RWPE2 (cell line): ENCODE measurements around the gene RAG1.

Experiments
- ATAC-seq: fragments of 200-7000 bp; cut with Tn5 transposase; 3 replicates; pipeline ENCODE4 v1.9.1; 2021; ENCODE audit warnings: low read depth
- DNase-seq: peaks from one replicate; pipeline ENCODE4 v3.0.0-alpha.2; 2020; ENCODE audit warnings: low spot score
- H3K27ac ChIP-seq: fragments of 450-650 bp; 2 replicates; pipeline ENCODE4 v1.5.1; 2017; ENCODE audit warnings: mild to moderate bottlenecking; ENCODE audit not compliant: poor library complexity, severe bottlenecking
- H3K27me3 ChIP-seq: fragments of 250-450 bp; sonication (Bioruptor Pico); 2 replicates; pipeline ENCODE4 v1.5.1; 2021; ENCODE audit warnings: mild to moderate bottlenecking, moderate library complexity; ENCODE audit not compliant: insufficient read depth, poor library complexity, severe bottlenecking
- H3K36me3 ChIP-seq: fragments of 250-450 bp; sonication (Bioruptor Pico); 2 replicates; pipeline ENCODE4 v1.5.1; 2020; ENCODE audit warnings: low read depth, mild to moderate bottlenecking, moderate library complexity
- H3K4me1 ChIP-seq: fragments of 250-450 bp; sonication (Bioruptor Pico); 2 replicates; pipeline ENCODE4 v1.5.1; 2021; ENCODE audit warnings: mild to moderate bottlenecking, moderate library complexity; ENCODE audit not compliant: insufficient read depth, poor library complexity, severe bottlenecking
- H3K4me3 ChIP-seq: fragments of 250-450 bp; sonication (Bioruptor Pico); 2 replicates; pipeline ENCODE4 v1.5.1; 2021; ENCODE audit warnings: mild to moderate bottlenecking, moderate library complexity; ENCODE audit not compliant: severe bottlenecking
- H3K9me3 ChIP-seq: fragments of 250-450 bp; sonication (Bioruptor Pico); 2 replicates; pipeline ENCODE4 v1.5.1; 2021; ENCODE audit warnings: mild to moderate bottlenecking, moderate library complexity; ENCODE audit not compliant: severe bottlenecking
- TF ChIP-seq, protein P1 (sequence below): fragments of 450-650 bp; IDR thresholded peaks from one replicate; pipeline ENCODE4 v1.5.1; 2017; ENCODE audit warnings: mild to moderate bottlenecking, moderate library complexity; ENCODE audit not compliant: poor library complexity, severe bottlenecking

Gene RAG1

DNA sequence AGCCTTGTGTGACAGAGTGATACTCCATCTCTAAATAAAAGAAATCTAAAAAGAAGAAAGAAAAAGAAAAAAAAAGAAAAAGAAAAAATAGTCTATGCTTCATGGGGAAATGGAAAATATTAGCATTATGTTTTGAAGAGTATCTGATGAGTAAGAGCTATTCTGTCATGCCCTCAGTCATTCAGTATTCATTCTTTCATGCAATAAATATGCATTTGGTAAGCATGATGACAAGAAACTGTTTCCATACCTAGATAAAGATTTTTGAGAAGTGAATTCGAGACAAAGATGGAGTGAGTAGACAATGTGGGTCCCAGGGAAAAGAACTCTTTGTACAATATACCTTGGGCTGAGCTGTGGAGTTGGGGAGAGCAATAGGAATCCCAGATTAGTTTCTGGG, 20.3 kb downstream of the RAG1 start:
- no peak overlapping the region for H3K27ac ChIP-seq
- H3K27me3 ChIP-seq, result peaks cover 30% of the 10 kb centered on the region
- H3K9me3 ChIP-seq, result no peaks in the 10 kb centered on the region
- no peaks in the 10 kb centered on the region for H3K36me3 ChIP-seq
- H3K4me1 ChIP-seq, result no peaks in the 10 kb centered on the region
- ATAC-seq, result no peak
- no peak overlapping the region for H3K4me3 ChIP-seq
- DNase-seq, result no peak
- TF ChIP-seq, protein P1, sequence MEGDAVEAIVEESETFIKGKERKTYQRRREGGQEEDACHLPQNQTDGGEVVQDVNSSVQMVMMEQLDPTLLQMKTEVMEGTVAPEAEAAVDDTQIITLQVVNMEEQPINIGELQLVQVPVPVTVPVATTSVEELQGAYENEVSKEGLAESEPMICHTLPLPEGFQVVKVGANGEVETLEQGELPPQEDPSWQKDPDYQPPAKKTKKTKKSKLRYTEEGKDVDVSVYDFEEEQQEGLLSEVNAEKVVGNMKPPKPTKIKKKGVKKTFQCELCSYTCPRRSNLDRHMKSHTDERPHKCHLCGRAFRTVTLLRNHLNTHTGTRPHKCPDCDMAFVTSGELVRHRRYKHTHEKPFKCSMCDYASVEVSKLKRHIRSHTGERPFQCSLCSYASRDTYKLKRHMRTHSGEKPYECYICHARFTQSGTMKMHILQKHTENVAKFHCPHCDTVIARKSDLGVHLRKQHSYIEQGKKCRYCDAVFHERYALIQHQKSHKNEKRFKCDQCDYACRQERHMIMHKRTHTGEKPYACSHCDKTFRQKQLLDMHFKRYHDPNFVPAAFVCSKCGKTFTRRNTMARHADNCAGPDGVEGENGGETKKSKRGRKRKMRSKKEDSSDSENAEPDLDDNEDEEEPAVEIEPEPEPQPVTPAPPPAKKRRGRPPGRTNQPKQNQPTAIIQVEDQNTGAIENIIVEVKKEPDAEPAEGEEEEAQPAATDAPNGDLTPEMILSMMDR, result no peak

DNA sequence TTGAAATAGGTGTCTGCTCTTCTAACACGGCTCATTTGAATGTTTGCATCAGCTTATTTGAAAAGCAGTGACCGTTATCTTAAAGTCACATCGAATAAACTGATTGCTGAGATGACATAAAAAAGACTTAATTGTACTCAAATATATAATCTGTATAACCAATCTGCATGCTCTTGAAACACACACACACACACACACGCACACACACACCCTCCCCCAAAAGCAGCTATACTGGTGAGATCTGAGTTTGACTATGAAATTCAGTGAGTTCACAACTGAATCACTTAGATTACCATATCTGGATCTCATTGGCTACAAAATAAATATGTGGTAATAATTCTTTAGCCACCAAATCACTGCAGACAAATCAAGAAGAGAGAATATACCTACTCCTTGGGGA, 22.7 kb downstream of the RAG1 start:
- Histone ChIP-seq H3K27me3 (peaks cover 27% of the 10 kb centered on the region), H3K4me3 (no peak overlapping the region), H3K27ac (no peak overlapping the region), H3K36me3 (no peaks in the 10 kb centered on the region), H3K4me1 (no peaks in the 10 kb centered on the region), H3K9me3 (no peaks in the 10 kb centered on the region)
- ATAC-seq (no peak), DNase-seq (no peak)
- TF ChIP-seq, protein P1, result no peak

DNA sequence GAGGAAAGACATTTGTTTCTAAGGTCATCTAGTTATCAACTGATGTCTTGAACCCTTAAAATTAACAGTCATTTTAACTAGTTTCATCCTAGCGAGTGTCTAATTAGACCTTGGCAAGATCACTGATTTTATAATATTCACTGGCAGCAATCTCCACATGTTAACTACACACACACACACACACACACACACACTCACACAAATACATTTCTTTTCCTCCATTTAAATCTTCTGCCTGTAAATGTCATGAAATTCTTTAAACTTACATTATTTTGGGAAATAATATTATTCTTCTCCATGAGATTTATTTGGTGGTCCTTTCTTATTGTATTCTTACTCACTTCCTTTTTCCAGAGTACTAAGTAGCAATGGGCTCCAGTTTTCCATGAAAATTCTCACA, 23.6 kb downstream of the RAG1 start:
- Histone ChIP-seq H3K27me3 (peaks cover 27% of the 10 kb centered on the region), H3K4me3 (no peak overlapping the region), H3K9me3 (no peaks in the 10 kb centered on the region), H3K4me1 (no peaks in the 10 kb centered on the region), H3K36me3 (no peaks in the 10 kb centered on the region), H3K27ac (no peak overlapping the region)
- no peak for DNase-seq
- no peak for ATAC-seq
- TF ChIP-seq, protein P1, result no peak

- Histone ChIP-seq H3K27ac (no peak within 1 kb of the TSS), H3K4me3 (peak within 1 kb of the TSS; percentile 75), H3K9me3 (no peaks in the 10 kb centered on the region), H3K4me1 (no peaks in the 10 kb centered on the region), H3K27me3 (peaks cover 24% of the 10 kb centered on the region), H3K36me3 (no peaks in the 10 kb centered on the region)
- ATAC-seq (peak; percentile 99), DNase-seq (no peak)
- TF ChIP-seq, protein P1, result no peak
Observed at GRCh38 chr11:36594316-36594989, 26.6 kb downstream of the RAG1 start, which contains the start of gene IFTAP. Gene IFTAP (plus strand): TSS chr11:36594502. CDS start chr11:36610104, 15,602 bp downstream.

GRCh38 chr11:36596880-36597279, 29.1 kb downstream of the RAG1 start:
- DNase-seq, result no peak
- TF ChIP-seq, protein P1, result no peak
- no peaks in the 10 kb centered on the region for H3K4me1 ChIP-seq
- no peaks in the 10 kb centered on the region for H3K36me3 ChIP-seq
- no peak for ATAC-seq
- no peak overlapping the region for H3K4me3 ChIP-seq
- no peaks in the 10 kb centered on the region for H3K9me3 ChIP-seq
- no peak overlapping the region for H3K27ac ChIP-seq
- peaks cover 1% of the 10 kb centered on the region for H3K27me3 ChIP-seq
